Activated CD8-positive, alpha-beta memory T cell treated with anti-CD3 and anti-CD28 coated beads, Interleukin-2, amount 50 U/mL, for 1 hour (primary cell): ENCODE data around the gene DRC3.

Experiments used
- DNase-seq: peaks from one replicate; pipeline ENCODE4 v3.0.0-alpha.2; 2020; ENCODE audit errors: extremely low read depth

Gene DRC3

GRCh38 chr17:18055597-18055996 is 82.9 kb downstream of the DRC3 start:
- DNase-seq = no peak

GRCh38 chr17:18056214-18056613 is 83.6 kb downstream of the DRC3 start:
- no peak for DNase-seq

GRCh38 chr17:18059283-18059682 is 86.6 kb downstream of the DRC3 start:
- DNase-seq = no peak

GRCh38 chr17:18064053-18064452 is 91.4 kb downstream of the DRC3 start:
- no peak for DNase-seq

GRCh38 chr17:18065546-18065945 is 92.9 kb downstream of the DRC3 start:
- DNase-seq = no peak
